ENCODE data around the gene EIF3F. TPM values are rescaled to one million over a fixed set of nuclear protein-coding genes. Genes with fewer than 3 reads are reported as not detected.

The EIF3F gene
- total and polyA plus RNA-seq, 8 donors = 153 to 400 (median 347) TPM

- intact Hi-C loops (cut with DNase I) = no loop called here
- TF ChIP-seq CTCF (IDR thresholded peaks at IDR 0.05) = no peak
- Histone ChIP-seq H3K9me3 (no peaks in the 10 kb centered on the region), H3K36me3 (no peaks in the 10 kb centered on the region), H3K27ac (no peak overlapping the region), H3K27me3 (peaks cover 19 to 30% of the 10 kb centered on the region in 2 donors), H3K4me1 (peaks cover 3 to 13% of the 10 kb centered on the region in 2 donors), H3K4me3 (no peak overlapping the region)
- no peak for DNase-seq
- no peak for ATAC-seq
Observed at GRCh38 chr11:8023831-8024555, 36.9 kb downstream of the EIF3F start.

GRCh38 chr11:8025123-8025522, 38.0 kb downstream of the EIF3F start:
- ATAC-seq (no peak), DNase-seq (no peak)
- no peak overlapping the region for H3K4me3 ChIP-seq
- intact Hi-C loops (cut with DNase I) = no loop called here
- no peak for TF ChIP-seq CTCF (IDR thresholded peaks at IDR 0.05)
- no peaks in the 10 kb centered on the region for H3K36me3 ChIP-seq
- H3K4me1 ChIP-seq = peaks cover 0 to 1% of the 10 kb centered on the region in 2 donors
- H3K27me3 ChIP-seq = peaks cover 7 to 26% of the 10 kb centered on the region in 2 donors
- H3K9me3 ChIP-seq = no peaks in the 10 kb centered on the region
- no peak overlapping the region for H3K27ac ChIP-seq

- no peak overlapping the region for H3K4me3 ChIP-seq
- no peak for ATAC-seq
- H3K9me3 ChIP-seq = no peaks in the 10 kb centered on the region
- H3K27me3 ChIP-seq = peaks cover under 1 to 25% of the 10 kb centered on the region in 2 donors
- no peak for TF ChIP-seq CTCF (IDR thresholded peaks at IDR 0.05)
- no peak overlapping the region for H3K27ac ChIP-seq
- no peak for DNase-seq
- intact Hi-C loops (cut with DNase I) = no loop called here
- no peaks in the 10 kb centered on the region for H3K4me1 ChIP-seq
- no peaks in the 10 kb centered on the region for H3K36me3 ChIP-seq
Observed at GRCh38 chr11:8025816-8026215, 38.7 kb downstream of the EIF3F start.

GRCh38 chr11:8026982-8027381, 39.8 kb downstream of the EIF3F start:
- TF ChIP-seq CTCF (IDR thresholded peaks at IDR 0.05) = no peak
- ATAC-seq (no peak), DNase-seq (no peak)
- Histone ChIP-seq H3K27me3 (peaks cover 0 to 25% of the 10 kb centered on the region in 2 donors), H3K4me1 (no peaks in the 10 kb centered on the region), H3K27ac (no peak overlapping the region), H3K4me3 (no peak overlapping the region), H3K36me3 (no peaks in the 10 kb centered on the region), H3K9me3 (no peaks in the 10 kb centered on the region)
- intact Hi-C loops (cut with DNase I) = no loop called here

GRCh38 chr11:8028766-8029165, 41.6 kb downstream of the EIF3F start:
- peaks cover 0 to 40% of the 10 kb centered on the region in 2 donors for H3K27me3 ChIP-seq
- no peaks in the 10 kb centered on the region for H3K9me3 ChIP-seq
- no peak for DNase-seq
- peaks cover 4 to 6% of the 10 kb centered on the region in 2 donors for H3K4me1 ChIP-seq
- no peak for TF ChIP-seq CTCF (IDR thresholded peaks at IDR 0.05)
- intact Hi-C loops (cut with DNase I) = no loop called here
- ATAC-seq = no peak
- H3K27ac ChIP-seq = no peak overlapping the region
- H3K4me3 ChIP-seq = no peak overlapping the region
- no peaks in the 10 kb centered on the region for H3K36me3 ChIP-seq

Measured in left lung (tissue), 10 donors.